Neural cell (in vitro differentiated cells): ENCODE results near the gene CDC34. TPM values are rescaled to one million over a fixed set of nuclear protein-coding genes. Genes with fewer than 3 reads are reported as not detected.

Experiments
- H2AFZ ChIP-seq: fragments of 200-600, 300-800 bp; sonication (generic), shearing (Covaris generic); 2 replicates; pipeline ENCODE4 v1.6.0; 2014; ENCODE audit warnings: low read depth, mild to moderate bottlenecking, antibody characterized with exemption, low read length, moderate library complexity
- H3F3A ChIP-seq: fragments of 200-600 bp; shearing (Covaris generic); 2 replicates; pipeline ENCODE4 v1.6.1; 2016; ENCODE audit warnings: mild to moderate bottlenecking, moderate library complexity, mixed read lengths, antibody characterized with exemption, low read length; ENCODE audit not compliant: insufficient read depth, poor library complexity, severe bottlenecking
- H3K27ac ChIP-seq: fragments of 200-600, 300-800 bp; sonication (generic), shearing (Covaris generic); 2 replicates; pipeline ENCODE4 v1.5.1; 2014; ENCODE audit warnings: mild to moderate bottlenecking, low read length, moderate library complexity
- H3K27me3 ChIP-seq: fragments of 300-800, 200-600 bp; sonication (generic), shearing (Covaris generic); 2 replicates; pipeline ENCODE4 v1.6.0; 2014; ENCODE audit warnings: mild to moderate bottlenecking, low read depth, low read length, moderate library complexity; ENCODE audit not compliant: insufficient read depth
- H3K36me3 ChIP-seq: fragments of 300-800, 200-600 bp; sonication (generic), shearing (Covaris generic); 2 replicates; pipeline ENCODE4 v1.5.1; 2014; ENCODE audit warnings: mild to moderate bottlenecking, antibody characterized with exemption, low read length, moderate library complexity; ENCODE audit not compliant: insufficient read depth
- H3K4me2 ChIP-seq: fragments of 300-800, 200-600 bp; sonication (generic), shearing (Covaris generic); 2 replicates; pipeline ENCODE4 v1.6.0; 2014; ENCODE audit warnings: mild to moderate bottlenecking, low read length
- H3K4me3 ChIP-seq: fragments of 300-800, 200-600 bp; sonication (generic), shearing (Covaris generic); 2 replicates; pipeline ENCODE4 v1.5.1; 2014; ENCODE audit warnings: mild to moderate bottlenecking, low read length, moderate library complexity
- H3K79me2 ChIP-seq: fragments of 200-600 bp; shearing (Covaris generic); replicated peaks from 2 replicates; pipeline ENCODE4 v1.6.0; 2014; ENCODE audit warnings: mild to moderate bottlenecking, low read length, moderate library complexity; ENCODE audit not compliant: insufficient read depth
- H3K9ac ChIP-seq: fragments of 300-800, 200-600 bp; sonication (generic), shearing (Covaris generic); 2 replicates; pipeline ENCODE4 v1.6.1; 2016; ENCODE audit warnings: mild to moderate bottlenecking, low read length, mixed read lengths
- H3K9me2 ChIP-seq: fragments of 200-600 bp; shearing (Covaris generic); 2 replicates; pipeline ENCODE4 v1.6.1; 2016; ENCODE audit warnings: mild to moderate bottlenecking, low read length, mixed read lengths; ENCODE audit not compliant: insufficient read depth
- H3K9me3 ChIP-seq: fragments of 200-600, 300-800 bp; sonication (generic), shearing (Covaris generic); 2 replicates; pipeline ENCODE4 v1.6.1; 2016; ENCODE audit warnings: mild to moderate bottlenecking, mixed run types, low read length, moderate library complexity, mixed read lengths
- H4K20me1 ChIP-seq: fragments of 200-600 bp; shearing (Covaris generic); 2 replicates; pipeline ENCODE4 v1.6.1; 2016; ENCODE audit warnings: mild to moderate bottlenecking, mixed run types; ENCODE audit not compliant: insufficient read depth
- CTCF ChIP-seq: fragments of 450-650 bp; IDR thresholded peaks from 2 replicates; pipeline ENCODE4 v1.5.1; 2014; ENCODE audit warnings: antibody characterized with exemption, mild to moderate bottlenecking, moderate library complexity; ENCODE audit not compliant: poor library complexity, severe bottlenecking
- EP300 ChIP-seq: fragments of 450-650 bp; conservative IDR thresholded peaks from 2 replicates; pipeline ENCODE4 v1.6.1; 2014; ENCODE audit warnings: antibody characterized with exemption, mild to moderate bottlenecking, moderate library complexity; ENCODE audit not compliant: poor library complexity, severe bottlenecking
- EZH2 ChIP-seq: fragments of 200-600, 300-800 bp; shearing (Covaris generic), sonication (generic); IDR thresholded peaks from 2 replicates; pipeline ENCODE4 v1.6.1; 2014; ENCODE audit warnings: antibody characterized with exemption, low read length, borderline replicate concordance, mild to moderate bottlenecking; ENCODE audit not compliant: insufficient read depth, poor library complexity, severe bottlenecking
- MXI1 ChIP-seq: fragments of 450-650 bp; conservative IDR thresholded peaks from 2 replicates; pipeline ENCODE4 v1.6.1; 2014; ENCODE audit warnings: antibody characterized with exemption, mild to moderate bottlenecking; ENCODE audit not compliant: poor library complexity, severe bottlenecking
- POLR2AphosphoS5 ChIP-seq: IDR thresholded peaks from 2 replicates; pipeline ENCODE4 v1.6.1; 2012
- RAD21 ChIP-seq: fragments of 450-650 bp; conservative IDR thresholded peaks from 2 replicates; pipeline ENCODE4 v1.6.1; 2014; ENCODE audit warnings: antibody characterized with exemption, mild to moderate bottlenecking, moderate library complexity
- REST ChIP-seq: IDR thresholded peaks from 2 replicates; pipeline ENCODE4 v1.6.1; 2012; ENCODE audit warnings: borderline replicate concordance
- SMC3 ChIP-seq: fragments of 450-650 bp; conservative IDR thresholded peaks from 2 replicates; pipeline ENCODE4 v1.6.1; 2014; ENCODE audit warnings: antibody characterized with exemption, mild to moderate bottlenecking, moderate library complexity; ENCODE audit not compliant: poor library complexity
- TAF1 ChIP-seq: IDR thresholded peaks from 2 replicates; pipeline ENCODE4 v1.6.1; 2012; ENCODE audit warnings: low read depth
- polyA plus RNA-seq: library from polyadenylated mRNA; depleted of rRNA; stranded (reverse); fragments of >200 nt; gene quantifications from 2 replicates; pipeline ENCODE4 v1.2.3, GENCODE V29; 2014

The CDC34 gene
- polyA plus RNA-seq, 1 donor from 2014 or later = 155 TPM

DNA sequence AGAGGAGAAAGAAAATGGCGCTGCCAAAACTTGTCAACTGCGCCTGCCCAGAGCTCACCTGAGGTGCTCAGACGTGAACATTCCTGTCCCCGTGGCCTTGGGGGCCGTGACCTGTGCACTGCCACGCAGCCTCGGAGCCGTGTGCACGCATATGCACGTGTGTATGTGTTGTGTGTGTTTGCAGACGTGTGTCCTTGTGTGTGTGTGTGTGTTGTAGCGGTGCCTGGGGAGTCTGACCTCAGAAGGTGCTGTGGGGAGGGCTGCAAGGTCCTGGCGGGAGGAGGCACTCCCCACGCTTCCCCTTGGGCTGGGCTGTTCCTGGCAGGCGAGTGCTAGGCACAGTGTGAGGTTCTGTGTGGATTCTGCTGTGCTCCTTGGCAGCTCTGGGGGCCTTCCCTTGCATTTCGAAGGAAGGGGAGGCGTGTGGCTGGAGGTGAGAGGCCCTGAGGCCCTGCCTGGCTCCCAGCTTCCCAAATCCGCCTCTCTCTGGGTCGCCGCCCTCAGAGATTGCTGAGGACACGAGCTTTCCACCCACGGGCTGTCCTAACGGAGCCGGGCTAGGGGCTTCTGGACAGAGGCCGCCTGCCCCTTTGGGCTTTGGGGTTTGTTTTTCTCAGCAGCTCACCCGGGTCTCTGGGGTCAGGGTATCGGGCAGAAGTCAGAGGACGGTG, 45.3 kb downstream of the CDC34 start (continued):
- TF ChIP-seq EZH2 (no peak), TAF1 (no peak)

GRCh38 chr19:577439-578392, 46.2 kb downstream of the CDC34 start:
- no peaks in the 10 kb centered on the region for H3K9me2 ChIP-seq
- TF ChIP-seq CTCF = no peak
- no peak for TF ChIP-seq MXI1
- TF ChIP-seq RAD21 = no peak
- no peak for TF ChIP-seq SMC3
- no peak for TF ChIP-seq POLR2AphosphoS5
- TF ChIP-seq TAF1 = no peak
- TF ChIP-seq EP300 = no peak
- TF ChIP-seq EZH2 = no peak
- peaks cover 49% of the 10 kb centered on the region for H3K79me2 ChIP-seq
- H3K4me2 ChIP-seq = no peak overlapping the region
- no peaks in the 10 kb centered on the region for H3K27me3 ChIP-seq
- no peak overlapping the region for H3K9ac ChIP-seq
- peaks cover 6% of the 10 kb centered on the region for H3K36me3 ChIP-seq
- H2AFZ ChIP-seq = no peak overlapping the region
- no peaks in the 10 kb centered on the region for H3F3A ChIP-seq
- H4K20me1 ChIP-seq = peaks cover 4% of the 10 kb centered on the region
- no peak overlapping the region for H3K27ac ChIP-seq
- no peak overlapping the region for H3K4me3 ChIP-seq
- no peaks in the 10 kb centered on the region for H3K9me3 ChIP-seq

GRCh38 chr19:579111-579841, 47.7 kb downstream of the CDC34 start:
- H3K36me3 ChIP-seq = peaks cover 6% of the 10 kb centered on the region
- no peak overlapping the region for H3K27ac ChIP-seq

More at GRCh38 chr19:579111-579841, 47.7 kb downstream of the CDC34 start:
- Histone ChIP-seq H3K9ac (no peak overlapping the region), H3K9me2 (no peaks in the 10 kb centered on the region), H4K20me1 (peaks cover 4% of the 10 kb centered on the region), H2AFZ (no peak overlapping the region), H3K4me3 (no peak overlapping the region), H3K27me3 (no peaks in the 10 kb centered on the region), H3K9me3 (no peaks in the 10 kb centered on the region), H3F3A (no peaks in the 10 kb centered on the region), H3K4me2 (no peak overlapping the region), H3K79me2 (peaks cover 33% of the 10 kb centered on the region)
- no peak for TF ChIP-seq CTCF
- TF ChIP-seq REST = no peak
- TF ChIP-seq EP300 = no peak
- no peak for TF ChIP-seq RAD21
- TF ChIP-seq POLR2AphosphoS5 = no peak
- TF ChIP-seq EZH2 = no peak
- no peak for TF ChIP-seq TAF1
- no peak for TF ChIP-seq MXI1
- no peak for TF ChIP-seq SMC3
